ENCODE results near the gene LRP5.

DNA sequence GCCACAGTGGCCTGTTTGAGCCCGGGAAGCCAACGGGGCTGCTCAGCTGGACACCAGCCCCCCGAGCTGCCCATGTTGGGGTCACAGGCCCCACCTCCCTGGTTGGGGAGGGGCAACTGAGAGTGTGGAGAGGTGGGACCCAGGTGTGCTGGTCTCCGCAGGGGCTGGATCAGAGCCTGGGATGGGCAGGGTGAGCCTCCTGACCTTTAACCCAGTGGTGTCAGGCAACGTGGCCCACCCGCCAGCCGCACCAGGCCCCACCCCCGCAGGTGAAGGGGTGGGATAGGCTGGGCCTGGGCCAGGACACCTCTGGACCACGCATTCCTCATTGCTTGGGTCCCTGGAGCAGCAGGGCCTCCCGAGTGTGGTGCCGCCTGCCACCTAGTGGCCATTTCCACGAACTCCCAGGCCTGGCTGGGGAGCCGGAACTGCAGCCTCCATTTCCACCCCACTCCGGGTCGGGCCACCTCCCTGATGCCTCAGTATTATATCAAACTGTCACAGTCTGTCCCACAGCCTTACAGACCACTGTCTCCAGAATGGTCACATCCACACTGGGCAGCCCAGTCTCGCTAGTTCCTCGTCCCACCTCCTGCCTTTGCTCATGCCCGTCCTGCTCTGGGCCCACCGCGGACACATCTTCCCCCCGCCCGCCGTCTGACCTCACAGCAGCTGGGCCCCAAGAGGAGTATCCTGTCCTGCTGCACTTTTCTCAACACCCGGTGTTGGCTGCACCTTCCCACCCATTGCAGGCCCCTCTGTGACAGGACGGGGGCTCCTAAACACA, 134.8 kb downstream of the LRP5 start:
- TF ChIP-seq, protein P1, sequence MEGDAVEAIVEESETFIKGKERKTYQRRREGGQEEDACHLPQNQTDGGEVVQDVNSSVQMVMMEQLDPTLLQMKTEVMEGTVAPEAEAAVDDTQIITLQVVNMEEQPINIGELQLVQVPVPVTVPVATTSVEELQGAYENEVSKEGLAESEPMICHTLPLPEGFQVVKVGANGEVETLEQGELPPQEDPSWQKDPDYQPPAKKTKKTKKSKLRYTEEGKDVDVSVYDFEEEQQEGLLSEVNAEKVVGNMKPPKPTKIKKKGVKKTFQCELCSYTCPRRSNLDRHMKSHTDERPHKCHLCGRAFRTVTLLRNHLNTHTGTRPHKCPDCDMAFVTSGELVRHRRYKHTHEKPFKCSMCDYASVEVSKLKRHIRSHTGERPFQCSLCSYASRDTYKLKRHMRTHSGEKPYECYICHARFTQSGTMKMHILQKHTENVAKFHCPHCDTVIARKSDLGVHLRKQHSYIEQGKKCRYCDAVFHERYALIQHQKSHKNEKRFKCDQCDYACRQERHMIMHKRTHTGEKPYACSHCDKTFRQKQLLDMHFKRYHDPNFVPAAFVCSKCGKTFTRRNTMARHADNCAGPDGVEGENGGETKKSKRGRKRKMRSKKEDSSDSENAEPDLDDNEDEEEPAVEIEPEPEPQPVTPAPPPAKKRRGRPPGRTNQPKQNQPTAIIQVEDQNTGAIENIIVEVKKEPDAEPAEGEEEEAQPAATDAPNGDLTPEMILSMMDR (IDR thresholded peaks at IDR 0.05; ENCODE audit: insufficient read depth, low read depth, low read length), result peak; percentile 69
- no peak for TF ChIP-seq EZH2 (IDR thresholded peaks at IDR 0.05; ENCODE audit: insufficient read depth, low read length)

All from astrocyte (in vitro differentiated cells and primary cell).